DND-41 (cell line): Measurements from ENCODE around the gene ATPAF1.

Source experiments
- CTCF ChIP-seq: IDR thresholded peaks from 2 replicates; pipeline ENCODE4 v1.5.1; 2012; ENCODE audit warnings: borderline replicate concordance, low read length, moderate library complexity, mild to moderate bottlenecking; ENCODE audit not compliant: poor library complexity, severe bottlenecking; ENCODE audit errors: extremely low read depth
- EZH2 ChIP-seq: IDR thresholded peaks from 3 replicates; pipeline ENCODE4 v1.6.1; 2012; ENCODE audit warnings: borderline replicate concordance, low read depth, mild to moderate bottlenecking, moderate library complexity, low read length, inconsistent platforms; ENCODE audit not compliant: severe bottlenecking

GRCh38 chr1:46673749-46674182, 5.6 kb upstream of the ATPAF1 start:
- TF ChIP-seq CTCF: no peak
- no peak for TF ChIP-seq EZH2
